ENCODE data around the gene AOPEP. TPM values are rescaled to one million over a fixed set of nuclear protein-coding genes. Genes with fewer than 3 reads are reported as not detected.

AOPEP gene
- total RNA-seq, 1 experiment from 2014 or later: 15.0 TPM

DNA sequence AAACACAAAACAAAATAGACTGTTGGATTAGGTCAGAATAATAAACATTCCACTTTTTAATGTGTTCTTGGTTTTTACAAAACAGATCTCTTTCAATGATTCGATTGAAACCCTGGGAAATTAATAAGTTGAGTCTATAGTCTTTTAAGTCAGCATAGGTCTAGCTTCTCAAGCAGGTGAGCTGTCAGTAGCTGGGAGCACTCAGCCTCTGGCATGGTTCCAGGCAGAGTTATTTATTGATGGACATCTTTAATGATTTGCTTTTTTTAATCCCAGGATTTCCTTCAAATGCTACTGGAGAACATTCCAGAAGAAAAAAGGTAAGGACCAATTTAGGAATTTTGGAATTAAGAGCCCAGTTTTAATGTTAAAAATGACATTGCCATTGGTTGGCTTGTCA, 241.0 kb downstream of the AOPEP start:
- no peaks in the 10 kb centered on the region for H3K9me3 ChIP-seq (ENCODE audit: control insufficient read depth, low read depth, low read length)
- H3K27ac Mint-ChIP-seq: no peak overlapping the region
- no peaks in the 10 kb centered on the region; the same call in 1 of the 2 replicates for H3K4me1 ChIP-seq (ENCODE audit: insufficient read depth, low read length)
- no peak overlapping the region for H2BK120ac ChIP-seq (ENCODE audit: low read depth, low read length, poor library complexity, severe bottlenecking)
- H3K79me1 ChIP-seq (ENCODE audit: insufficient read depth, low read depth, low read length, poor library complexity, severe bottlenecking): no peaks in the 10 kb centered on the region
- no peak overlapping the region for H4K5ac ChIP-seq (ENCODE audit: insufficient read length, low read depth, low read length)
- H4K91ac ChIP-seq (ENCODE audit: insufficient read length, low read depth, low read length): no peak overlapping the region
- TF ChIP-seq CTCF (conservative IDR thresholded peaks at IDR 0.05): no peak
- no peak overlapping the region for H3T11ph ChIP-seq (ENCODE audit: low read length)
- H3K27ac ChIP-seq (ENCODE audit: insufficient read length, low read depth, low read length): no peak overlapping the region
- H3K23ac ChIP-seq (ENCODE audit: insufficient read length, low read depth, low read length): no peak overlapping the region
- no peak overlapping the region for H2AFZ ChIP-seq (ENCODE audit: low read length)
- H2BK20ac ChIP-seq (ENCODE audit: low read depth, low read length, poor library complexity, severe bottlenecking): no peak overlapping the region
- peaks cover 0 to 2% (median 0%) of the 10 kb centered on the region in 3 experiments; a peak in 2 of 7 replicates for H3K36me3 Mint-ChIP-seq (ENCODE audit: insufficient read depth in 1 of 3, low read depth in 3 of 3)
- no peak overlapping the region for H3K56ac ChIP-seq (ENCODE audit: insufficient read length, low read depth, low read length)
- DNase-seq: no peak
- H3K27me3 Mint-ChIP-seq (ENCODE audit: low read depth): no peaks in the 10 kb centered on the region
- no peaks in the 10 kb centered on the region for H3K23me2 ChIP-seq (ENCODE audit: insufficient read length, low read depth, low read length, poor library complexity, severe bottlenecking)
- H4K8ac ChIP-seq (replicated peaks; ENCODE audit: insufficient read length, low read depth, low read length): no peak overlapping the region
- no peaks in the 10 kb centered on the region for H3K9me3 Mint-ChIP-seq
- H3K79me2 ChIP-seq (ENCODE audit: insufficient read depth, low read length): no peaks in the 10 kb centered on the region
- no peak overlapping the region for H3K18ac ChIP-seq (ENCODE audit: insufficient read length, low read depth, low read length)
- no peaks in the 10 kb centered on the region for H4K20me1 ChIP-seq (ENCODE audit: control insufficient read depth, insufficient read depth, insufficient read length)
- no peak overlapping the region for H2AK5ac ChIP-seq (ENCODE audit: insufficient read length, low read length)
- no peak overlapping the region for H2BK15ac ChIP-seq (ENCODE audit: low read depth, low read length)
- peaks cover 8 to 15% of the 10 kb centered on the region in 2 experiments; a peak in 3 of 4 replicates for H3K4me1 Mint-ChIP-seq
- H3K27me3 ChIP-seq (ENCODE audit: insufficient read depth, low read length): no peaks in the 10 kb centered on the region
- H3K9ac ChIP-seq (ENCODE audit: extremely low read depth, insufficient read length, low read length): no peak overlapping the region
- H2BK5ac ChIP-seq (ENCODE audit: insufficient read length, low read length): no peak overlapping the region
- H3K4me3 Mint-ChIP-seq: no peak overlapping the region
- no peak overlapping the region for H3K4me2 ChIP-seq (ENCODE audit: insufficient read depth, insufficient read length, low read length)
- H3K4ac ChIP-seq (ENCODE audit: low read depth, low read length): no peak overlapping the region
- no peak overlapping the region for H2BK12ac ChIP-seq (ENCODE audit: insufficient read length, low read depth, low read length)
- WGBS (ENCODE audit: extremely low coverage, insufficient read length, low lambda C conversion rate): no CpG with 5 or more reads among the region's 1 CpG
- H3K14ac ChIP-seq (ENCODE audit: insufficient read depth, low read length): no peak overlapping the region
